PC-3 (cell line): Measurements from ENCODE around the gene TBC1D32. TPM values are rescaled to one million over a fixed set of nuclear protein-coding genes. Genes with fewer than 3 reads are reported as not detected.

Experiments
- ATAC-seq: fragments of 200-7000 bp; cut with Tn5 transposase; 2 replicates; pipeline ENCODE4 v1.9.1; 2020; ENCODE audit warnings: mild to moderate bottlenecking, moderate library complexity
- BruUV-seq: library from RNA; stranded (reverse); fragments of 400-500 nt; replicated peaks from 2 replicates; lab custom pipeline; 2021; lab: Mats Ljungman, UMichigan
- CTCF ChIA-PET: fragments of 300-600 bp; sonication (Branson Sonifier 250); formaldehyde crosslinking; loops from one replicate; lab custom pipeline; 2022; ENCODE audit warnings: antibody characterized with exemption; lab: Charles Lee
- POLR2A ChIA-PET: fragments of 300-600 bp; sonication (Branson Sonifier 250); formaldehyde crosslinking; loops from one replicate; lab custom pipeline; 2022; ENCODE audit warnings: antibody characterized with exemption; ENCODE audit not compliant: unreplicated experiment; lab: Charles Lee
- DNase-seq: peaks from one replicate; pipeline ENCODE4 v3.0.0-alpha.2; 2015
- H2AFZ ChIP-seq: fragments of 300-600 bp; sonication (generic); 2 replicates; pipeline ENCODE4 v1.6.0; 2016; ENCODE audit warnings: antibody characterized with exemption, low read length
- H3F3A ChIP-seq: fragments of 300-600 bp; sonication (generic); one replicate; pipeline ENCODE4 v1.6.0; 2017; ENCODE audit warnings: antibody characterized with exemption, low read length, control low read depth, mild to moderate bottlenecking; ENCODE audit not compliant: unreplicated experiment
- H3K27ac ChIP-seq: fragments of 300-600 bp; sonication (generic); 2 replicates; pipeline ENCODE4 v1.5.1; 2016; ENCODE audit warnings: mild to moderate bottlenecking, low read length
- H3K27me3 ChIP-seq: fragments of 300-600 bp; sonication (generic); 2 replicates; pipeline ENCODE4 v1.6.1; 2016; ENCODE audit warnings: low read length, mixed read lengths
- H3K36me3 ChIP-seq: fragments of 300-600 bp; sonication (generic); 2 replicates; pipeline ENCODE4 v1.6.1; 2016; ENCODE audit warnings: low read depth, mixed run types, low read length, mixed read lengths
- H3K4me1 ChIP-seq: fragments of 300-600 bp; sonication (generic); 2 replicates; pipeline ENCODE4 v1.5.1; 2016; ENCODE audit warnings: low read length; ENCODE audit not compliant: insufficient read depth
- H3K4me2 ChIP-seq: fragments of 300-600 bp; sonication (generic); 2 replicates; pipeline ENCODE4 v1.6.0; 2016; ENCODE audit warnings: low read length
- H3K4me3 ChIP-seq: fragments of 300-600 bp; sonication (generic); 2 replicates; pipeline ENCODE4 v1.5.1; 2016; ENCODE audit warnings: mild to moderate bottlenecking, low read length, mixed read lengths
- H3K79me2 ChIP-seq: fragments of 300-600 bp; sonication (generic); 2 replicates; pipeline ENCODE4 v1.6.1; 2017; ENCODE audit warnings: low read length, mixed read lengths
- H3K9ac ChIP-seq: fragments of 300-600 bp; sonication (generic); 2 replicates; pipeline ENCODE4 v1.6.0; 2016; ENCODE audit warnings: mild to moderate bottlenecking, low read length
- H3K9me2 ChIP-seq: fragments of 300-600 bp; sonication (generic); replicated peaks from 2 replicates; pipeline ENCODE4 v1.6.1; 2016; ENCODE audit warnings: mixed run types, low read length, mixed read lengths
- H3K9me3 ChIP-seq: fragments of 300-600 bp; sonication (generic); 2 replicates; pipeline ENCODE4 v1.6.1; 2016; ENCODE audit warnings: low read length, mixed read lengths
- H4K20me1 ChIP-seq: fragments of 300-600 bp; sonication (generic); 2 replicates; pipeline ENCODE4 v1.6.1; 2016; ENCODE audit warnings: low read length, mixed read lengths
- CTCF ChIP-seq: fragments of 300-600 bp; sonication (generic); conservative IDR thresholded peaks from 2 replicates; pipeline ENCODE4 v1.5.1; 2017; ENCODE audit warnings: antibody characterized with exemption, low read depth, mild to moderate bottlenecking, low read length
- EZH2 ChIP-seq: fragments of 300-600 bp; sonication (generic); IDR thresholded peaks from one replicate; pipeline ENCODE4 v1.6.1; 2017; ENCODE audit warnings: antibody characterized with exemption, mild to moderate bottlenecking, low read length; ENCODE audit not compliant: unreplicated experiment
- EZH2phosphoT487 ChIP-seq: fragments of 300-600 bp; sonication (generic); IDR thresholded peaks from 2 replicates; pipeline ENCODE4 v1.6.1; 2018; ENCODE audit warnings: mild to moderate bottlenecking, antibody characterized with exemption, low read length, borderline replicate concordance
- intact Hi-C: fragments of 100-400 bp; cut with micrococcal nuclease; formaldehyde crosslinking; loops from 2 replicates; pipeline ENCODE4 v1.9.0; 2023
- total RNA-seq: library from RNA; depleted of rRNA; stranded (reverse); fragments of >200 nt; gene quantifications from 2 replicates; pipeline ENCODE4 v1.2.3, GENCODE V29; 2014

The TBC1D32 gene
- total RNA-seq, 1 experiment from 2014 or later, result 2.7 TPM

- Histone ChIP-seq H3K9ac (no peak overlapping the region), H3K9me3 (no peaks in the 10 kb centered on the region), H3K79me2 (no peaks in the 10 kb centered on the region), H4K20me1 (no peaks in the 10 kb centered on the region), H3K4me3 (no peak overlapping the region), H3K4me2 (no peak overlapping the region), H3K9me2 (no peaks in the 10 kb centered on the region), H3K4me1 (peaks cover 5% of the 10 kb centered on the region; the same call in 1 of the 2 replicates), H3K36me3 (no peaks in the 10 kb centered on the region), H3F3A (no peaks in the 10 kb centered on the region), H3K27me3 (no peaks in the 10 kb centered on the region), H2AFZ (no peak overlapping the region), H3K27ac (no peak overlapping the region)
- DNase-seq, result no peak
- no peak for ATAC-seq
- ChIA-PET POLR2A (no interaction called here), CTCF (no interaction called here)
- intact Hi-C loops, result no loop called here
- TF ChIP-seq EZH2phosphoT487, result no peak
- TF ChIP-seq EZH2, result no peak
- BruUV-seq, result no TSS peak
Observed at GRCh38 chr6:121235386-121235785, 98.9 kb downstream of the TBC1D32 start.

GRCh38 chr6:121223930-121224329 is 110.3 kb downstream of the TBC1D32 start:
- Histone ChIP-seq H3K27ac (no peak overlapping the region), H3K9ac (no peak overlapping the region), H3K9me2 (no peaks in the 10 kb centered on the region), H2AFZ (no peak overlapping the region), H3K36me3 (no peaks in the 10 kb centered on the region), H3K4me1 (0 out of 2 replicates have a peak, but pooled peaks cover 4% of the 10 kb centered on the region), H3K4me3 (no peak overlapping the region), H3K27me3 (no peaks in the 10 kb centered on the region), H3K79me2 (no peaks in the 10 kb centered on the region), H3F3A (no peaks in the 10 kb centered on the region), H4K20me1 (no peaks in the 10 kb centered on the region), H3K9me3 (no peaks in the 10 kb centered on the region), H3K4me2 (no peak overlapping the region)
- TF ChIP-seq EZH2 (no peak), EZH2phosphoT487 (no peak)
- no TSS peak for BruUV-seq
- ATAC-seq (no peak), DNase-seq (no peak)
- ChIA-PET CTCF (no interaction called here), POLR2A (no interaction called here)
- intact Hi-C loops, result loop anchor here (2.0 to 10.0 kb wide), 2 partner anchors 83 to 819 kb away; no protein-coding TSS in a partner anchor

DNA sequence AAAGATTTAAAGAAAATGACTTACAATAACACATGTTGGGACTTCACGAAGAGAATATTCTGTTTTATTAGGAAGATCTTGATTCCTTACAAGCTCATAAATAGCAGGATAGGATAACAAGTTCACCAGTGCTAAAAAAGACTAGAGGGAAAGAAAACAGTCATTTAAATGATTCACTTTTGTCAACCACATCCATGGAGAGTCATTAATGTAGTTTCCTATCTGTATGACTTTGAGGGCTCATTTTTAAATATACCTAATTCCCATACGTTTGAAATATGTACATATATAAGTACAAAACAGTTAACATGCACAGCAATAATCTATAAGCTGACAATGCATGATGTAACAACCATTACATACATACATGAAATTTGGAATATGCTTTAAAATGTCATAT is 111.1 kb downstream of the TBC1D32 start:
- CTCF ChIA-PET, result no interaction called here
- intact Hi-C loops, result loop anchor here (2.0 to 10.0 kb wide), 2 partner anchors 84 to 818 kb away; no protein-coding TSS in a partner anchor
- Histone ChIP-seq H3K79me2 (no peaks in the 10 kb centered on the region), H2AFZ (no peak overlapping the region), H3K9me2 (no peaks in the 10 kb centered on the region), H3F3A (no peaks in the 10 kb centered on the region), H3K27me3 (no peaks in the 10 kb centered on the region), H3K4me3 (no peak overlapping the region), H3K4me2 (no peak overlapping the region), H3K4me1 (0 out of 2 replicates have a peak, but pooled peaks cover 4% of the 10 kb centered on the region), H3K9ac (no peak overlapping the region), H3K36me3 (no peaks in the 10 kb centered on the region), H4K20me1 (no peaks in the 10 kb centered on the region), H3K27ac (no peak overlapping the region), H3K9me3 (no peaks in the 10 kb centered on the region)
- DNase-seq (no peak), ATAC-seq (no peak)
- POLR2A ChIA-PET, result interaction anchor here (0.7 kb wide), 1 partner anchor 215 kb away, joined by 3 read pairs; no protein-coding TSS in a partner anchor
- TF ChIP-seq EZH2 (no peak), CTCF (no peak), EZH2phosphoT487 (no peak)
- no TSS peak for BruUV-seq
